ENCODE results near the gene PTPDC1.
A peak's percentile ranks its signal among the peaks of the same experiment; 100 is the strongest.

The PTPDC1 gene

GRCh38 chr9:94057918-94058317 is 26.3 kb upstream of the PTPDC1 start:
- no peak for DNase-seq (ENCODE audit: low read depth)
- H3K4me3 ChIP-seq (ENCODE audit: low read depth, low read length) = no peak overlapping the region
- no peak for TF ChIP-seq CTCF (IDR thresholded peaks at IDR 0.05; ENCODE audit: control insufficient read depth, extremely low read depth, insufficient read depth)

- TF ChIP-seq CTCF (IDR thresholded peaks at IDR 0.05; ENCODE audit: control insufficient read depth, extremely low read depth, insufficient read depth) = no peak
- DNase-seq (ENCODE audit: low read depth) = no peak
- H3K4me3 ChIP-seq (ENCODE audit: low read depth, low read length) = no peak overlapping the region
Measured at GRCh38 chr9:94061864-94062263, 22.4 kb upstream of the PTPDC1 start.

- TF ChIP-seq CTCF (IDR thresholded peaks at IDR 0.05; ENCODE audit: control insufficient read depth, extremely low read depth, insufficient read depth) = peak; percentile 79
- H3K4me3 ChIP-seq (ENCODE audit: low read depth, low read length) = no peak overlapping the region
- DNase-seq (ENCODE audit: low read depth) = peak; percentile 56
Measured at GRCh38 chr9:94065535-94065961, 18.7 kb upstream of the PTPDC1 start.

GRCh38 chr9:94068257-94068656 is 16.0 kb upstream of the PTPDC1 start:
- no peak for TF ChIP-seq CTCF (IDR thresholded peaks at IDR 0.05; ENCODE audit: control insufficient read depth, extremely low read depth, insufficient read depth)
- no peak for DNase-seq (ENCODE audit: low read depth)
- no peak overlapping the region for H3K4me3 ChIP-seq (ENCODE audit: low read depth, low read length)

- TF ChIP-seq CTCF (IDR thresholded peaks at IDR 0.05; ENCODE audit: control insufficient read depth, extremely low read depth, insufficient read depth) = no peak
- peak; percentile 36 for DNase-seq (ENCODE audit: low read depth)
- H3K4me3 ChIP-seq (ENCODE audit: low read depth, low read length) = no peak overlapping the region
Measured at GRCh38 chr9:94076557-94076956, 7.7 kb upstream of the PTPDC1 start.

- no peak for TF ChIP-seq CTCF (IDR thresholded peaks at IDR 0.05; ENCODE audit: control insufficient read depth, extremely low read depth, insufficient read depth)
- H3K4me3 ChIP-seq (ENCODE audit: low read depth, low read length) = no peak overlapping the region
- no peak for DNase-seq (ENCODE audit: low read depth)
Measured at GRCh38 chr9:94078086-94078485, 6.2 kb upstream of the PTPDC1 start.

- no peak for TF ChIP-seq CTCF (IDR thresholded peaks at IDR 0.05; ENCODE audit: control insufficient read depth, extremely low read depth, insufficient read depth)
- no peak overlapping the region for H3K4me3 ChIP-seq (ENCODE audit: low read depth, low read length)
- DNase-seq (ENCODE audit: low read depth) = no peak
Measured at GRCh38 chr9:94079236-94079635, 5.0 kb upstream of the PTPDC1 start.
